Type B pancreatic cell (in vitro differentiated cells): ENCODE data around the gene ASTE1. TPM values are rescaled to one million over a fixed set of nuclear protein-coding genes. Genes with fewer than 3 reads are reported as not detected.

Experiments used
- DNase-seq: peaks from one replicate; pipeline ENCODE4 v3.0.0; 2021; ENCODE audit warnings: mixed read lengths; ENCODE audit not compliant: unreplicated experiment; ENCODE audit errors: extremely low spot score
- H3K27ac Mint-ChIP-seq: 2 replicates; pipeline ENCODE4 v1.8.0; 2021; ENCODE audit warnings: mild to moderate bottlenecking, mixed read lengths
- H3K27me3 Mint-ChIP-seq: 2 replicates; pipeline ENCODE4 v1.8.0; 2021; ENCODE audit warnings: mixed read lengths
- H3K36me3 Mint-ChIP-seq: 2 replicates; pipeline ENCODE4 v1.8.0; 2021; ENCODE audit warnings: mixed read lengths
- H3K4me1 Mint-ChIP-seq: one replicate; pipeline ENCODE4 v1.8.0; 2021; ENCODE audit warnings: mixed read lengths; ENCODE audit not compliant: unreplicated experiment
- H3K4me3 Mint-ChIP-seq: 2 replicates; pipeline ENCODE4 v1.8.0; 2021; ENCODE audit warnings: mild to moderate bottlenecking, mixed read lengths
- H3K9me3 Mint-ChIP-seq: 2 replicates; pipeline ENCODE4 v1.8.0; 2021; ENCODE audit warnings: mixed read lengths
- CTCF ChIP-seq: fragments of 200-600 bp; sonication (generic); conservative IDR thresholded peaks from 2 replicates; pipeline ENCODE4 v1.5.0; 2021; ENCODE audit warnings: antibody characterized with exemption, mild to moderate bottlenecking
- long read RNA-seq: library from polyadenylated mRNA; unstranded; transcript quantifications from one replicate; pipeline ENCODE4 v2.0.0, GENCODE V29; 2020
- total RNA-seq: library from RNA; stranded (reverse); gene quantifications from 2 replicates; pipeline ENCODE4 v1.2.1, GENCODE V29; 2021; ENCODE audit warnings: low replicate concordance

The ASTE1 gene, protein sequence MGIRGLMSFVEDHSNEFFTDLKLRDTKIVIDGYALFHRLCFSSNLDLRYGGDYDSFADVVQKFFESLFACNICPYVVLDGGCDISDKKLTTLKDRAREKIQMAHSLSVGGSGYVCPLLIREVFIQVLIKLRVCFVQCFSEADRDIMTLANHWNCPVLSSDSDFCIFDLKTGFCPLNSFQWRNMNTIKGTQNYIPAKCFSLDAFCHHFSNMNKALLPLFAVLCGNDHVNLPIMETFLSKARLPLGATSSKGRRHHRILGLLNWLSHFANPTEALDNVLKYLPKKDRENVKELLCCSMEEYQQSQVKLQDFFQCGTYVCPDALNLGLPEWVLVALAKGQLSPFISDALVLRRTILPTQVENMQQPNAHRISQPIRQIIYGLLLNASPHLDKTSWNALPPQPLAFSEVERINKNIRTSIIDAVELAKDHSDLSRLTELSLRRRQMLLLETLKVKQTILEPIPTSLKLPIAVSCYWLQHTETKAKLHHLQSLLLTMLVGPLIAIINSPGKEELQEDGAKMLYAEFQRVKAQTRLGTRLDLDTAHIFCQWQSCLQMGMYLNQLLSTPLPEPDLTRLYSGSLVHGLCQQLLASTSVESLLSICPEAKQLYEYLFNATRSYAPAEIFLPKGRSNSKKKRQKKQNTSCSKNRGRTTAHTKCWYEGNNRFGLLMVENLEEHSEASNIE
- 8.4 and 11.4 TPM in 2 replicates for total RNA-seq
- long read RNA-seq, transcript ASTE1-201 (6 exons, 2,664 nt) = major isoform, 26 of 73 reads
- long read RNA-seq, partial matches to known transcripts = 7 of 73 reads
- long read RNA-seq, other reads (novel, unspliced or antisense) = 38 of 73 reads

DNA sequence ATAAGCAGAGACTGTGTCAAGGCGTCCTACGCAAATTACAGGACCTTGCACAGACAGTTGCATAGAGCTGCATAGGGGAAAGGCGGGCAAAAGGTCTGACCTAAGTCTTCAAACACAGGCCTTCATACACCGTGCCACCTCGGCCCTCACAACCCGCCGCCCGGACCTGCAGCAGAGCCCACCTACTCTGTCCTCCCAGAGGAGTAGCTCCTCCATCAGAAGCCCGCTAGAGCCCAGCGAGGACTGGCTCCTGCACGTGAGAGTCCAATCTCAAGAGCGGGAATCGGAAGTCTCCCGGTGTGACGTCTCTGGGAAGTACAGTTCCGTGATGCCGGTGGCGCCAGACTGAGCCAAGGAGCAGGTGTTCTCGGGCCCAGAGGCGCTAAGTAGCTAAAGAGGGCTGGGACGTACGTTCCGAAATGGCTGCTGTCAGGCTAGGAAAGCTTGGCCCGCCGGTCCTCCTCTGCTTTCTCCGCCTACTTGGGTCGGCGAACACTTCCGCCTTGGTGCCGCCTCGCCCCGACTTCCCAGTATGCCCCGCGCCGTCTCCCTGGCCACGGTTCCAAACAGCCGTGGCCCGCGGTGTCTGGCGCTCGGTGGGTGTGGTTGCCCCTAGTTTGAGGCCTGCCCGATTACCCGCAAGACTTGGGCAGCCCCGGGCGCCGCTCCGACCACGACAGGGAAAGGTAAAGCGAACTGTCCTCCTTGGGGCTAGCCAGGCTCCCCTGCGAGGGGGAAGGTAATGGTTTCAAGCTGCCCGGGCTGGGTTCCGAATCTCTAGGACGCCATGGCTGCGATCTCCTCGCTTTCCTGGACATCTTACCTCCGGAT lies at the start of gene ASTE1, which contains the start of gene NEK11:
TSS of gene ASTE1 (minus strand) at position 505 of the 831 bp plus-strand sequence. CDS start 1,519 bp downstream, outside the sequence.
TSS of gene NEK11 (plus strand) at position 557 of the 831 bp plus-strand sequence. CDS start 2,832 bp downstream, outside the sequence.
- H3K27me3 Mint-ChIP-seq = no peaks in the 10 kb centered on the region
- peaks cover 31% of the 10 kb centered on the region for H3K4me1 Mint-ChIP-seq
- H3K27ac Mint-ChIP-seq = peak within 1 kb of the TSS; percentile 95

DNA sequence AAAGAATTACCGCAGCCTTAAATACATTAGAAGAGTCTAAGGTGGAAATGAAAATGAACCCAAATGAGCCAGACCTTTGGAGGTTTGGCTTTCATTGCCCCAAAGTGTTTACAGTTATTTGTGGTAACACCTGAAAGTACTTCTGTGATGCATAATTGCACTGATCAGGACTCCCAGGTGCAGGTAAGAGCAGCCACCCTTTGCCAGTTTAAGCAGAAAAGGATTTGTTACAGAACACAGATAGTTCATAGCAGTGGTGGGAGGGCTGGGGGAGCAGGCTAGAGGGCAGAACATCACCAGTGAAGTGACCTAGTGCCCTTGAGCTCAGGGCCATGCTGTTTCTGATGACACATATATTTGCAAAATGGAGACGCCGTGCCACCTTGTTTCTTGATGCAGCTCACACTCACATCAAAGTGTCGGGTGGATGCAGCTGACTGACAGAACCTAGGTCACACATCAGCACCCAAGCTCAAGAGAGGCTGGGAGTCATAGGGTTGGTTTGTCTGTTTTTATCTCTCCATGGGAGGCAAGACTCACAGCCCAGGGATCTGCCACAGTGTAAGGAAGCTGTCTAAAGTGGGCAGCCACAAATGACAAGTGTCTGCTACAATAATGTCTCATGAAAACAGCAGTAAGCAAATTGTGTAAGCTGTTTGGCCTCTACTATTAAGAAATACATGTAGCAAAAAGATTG lies 49.2 kb upstream of the ASTE1 start:
- Mint-ChIP-seq H3K9me3 (no peaks in the 10 kb centered on the region), H3K27me3 (no peaks in the 10 kb centered on the region), H3K27ac (no peak overlapping the region), H3K4me1 (peaks cover 4% of the 10 kb centered on the region), H3K4me3 (no peak overlapping the region), H3K36me3 (no peaks in the 10 kb centered on the region)
- no peak for DNase-seq
- TF ChIP-seq CTCF = no peak

More for the DNA sequence above, at the start of gene ASTE1, which contains the start of gene NEK11:
- Mint-ChIP-seq H3K4me3 (peak within 1 kb of the TSS; percentile 94), H3K36me3 (peaks cover 24% of the 10 kb centered on the region), H3K9me3 (no peaks in the 10 kb centered on the region)
- peak; percentile 88 for DNase-seq
- TF ChIP-seq CTCF = no peak

DNA sequence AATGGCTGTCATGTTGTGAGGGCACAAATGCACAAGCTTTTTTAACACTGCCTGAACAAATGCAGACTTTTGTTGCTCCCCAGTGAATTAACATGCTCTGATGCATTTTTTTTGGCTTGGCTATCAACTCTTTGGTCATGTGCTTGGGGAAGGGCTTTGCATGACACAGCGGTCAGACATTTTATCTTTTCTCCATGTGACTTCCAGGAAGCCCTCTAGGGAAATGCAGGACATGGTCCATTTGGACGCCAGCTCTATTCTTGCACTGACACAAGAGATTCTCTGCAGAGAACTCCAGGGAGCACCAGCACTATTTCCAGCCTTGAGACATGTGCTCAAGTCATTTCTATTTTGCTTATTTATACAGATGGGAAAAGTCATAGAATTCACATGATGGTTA lies 46.2 kb upstream of the ASTE1 start:
- no peaks in the 10 kb centered on the region for H3K9me3 Mint-ChIP-seq
- H3K27ac Mint-ChIP-seq = no peak overlapping the region
- no peaks in the 10 kb centered on the region for H3K27me3 Mint-ChIP-seq
- H3K4me1 Mint-ChIP-seq = peaks cover 4% of the 10 kb centered on the region
- no peaks in the 10 kb centered on the region for H3K36me3 Mint-ChIP-seq
- DNase-seq = no peak
- H3K4me3 Mint-ChIP-seq = no peak overlapping the region
- no peak for TF ChIP-seq CTCF

DNA sequence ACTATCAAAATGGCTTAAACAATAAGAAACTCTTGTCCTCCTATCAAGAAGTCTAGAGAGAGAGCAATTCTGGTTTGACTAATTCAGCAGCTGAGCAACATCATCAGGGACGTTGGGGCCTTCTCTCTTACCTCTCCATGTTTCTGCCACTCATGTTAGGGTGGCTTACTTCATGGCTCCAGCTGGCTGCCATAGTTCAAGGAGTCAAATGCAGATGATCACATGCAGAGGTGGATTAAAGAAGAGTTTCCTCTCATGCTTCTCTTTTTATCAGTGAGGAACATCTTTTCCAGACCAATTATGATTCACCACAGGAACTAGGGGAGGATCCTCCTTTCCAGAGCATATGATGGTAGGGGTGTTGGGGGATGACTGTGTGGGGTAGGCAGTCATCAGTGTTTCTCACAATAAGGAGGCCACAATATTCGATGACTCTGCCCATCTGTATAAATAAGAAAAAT lies 45.5 kb upstream of the ASTE1 start:
- H3K27me3 Mint-ChIP-seq = no peaks in the 10 kb centered on the region
- no peaks in the 10 kb centered on the region for H3K36me3 Mint-ChIP-seq
- peaks cover 4% of the 10 kb centered on the region for H3K4me1 Mint-ChIP-seq
- no peak overlapping the region for H3K27ac Mint-ChIP-seq
- H3K4me3 Mint-ChIP-seq = no peak overlapping the region
- DNase-seq = no peak
- TF ChIP-seq CTCF = no peak
- H3K9me3 Mint-ChIP-seq = no peaks in the 10 kb centered on the region
